ENCODE results near the gene HAUS7. TPM values are rescaled to one million over a fixed set of nuclear protein-coding genes. Genes with fewer than 3 reads are reported as not detected.

The HAUS7 gene
- polyA plus RNA-seq, 1 donor (not counting 4 experiments of a cell fraction or from before 2014, with no cell fraction given) = 13.8 TPM

- Histone ChIP-seq H3K27ac (ENCODE audit: control insufficient read depth, insufficient read depth, low read length) (no peak overlapping the region), H3K9me1 (ENCODE audit: control insufficient read depth, extremely low read depth, insufficient read depth, low read length) (no peaks in the 10 kb centered on the region), H2AFZ (ENCODE audit: control insufficient read depth, low read length) (no peak overlapping the region), H3K9me3 (ENCODE audit: control insufficient read depth, low read depth, low read length) (peaks cover 7% of the 10 kb centered on the region), H3K27me3 (ENCODE audit: control insufficient read depth, extremely low read depth, insufficient read depth, low read length) (peaks cover 29% of the 10 kb centered on the region), H3K4me3 (ENCODE audit: control insufficient read depth in 2 of 3, extremely low read depth in 1 of 3, insufficient read depth in 2 of 3, low read depth in 1 of 3, low read length in 3 of 3) (no peak overlapping the region), H4K20me1 (ENCODE audit: control insufficient read depth, extremely low read depth, insufficient read depth, low read length) (no peaks in the 10 kb centered on the region), H3K36me3 (ENCODE audit: control insufficient read depth in 2 of 2, extremely low read depth in 1 of 2, insufficient read depth in 2 of 2, low read length in 2 of 2) (no peaks in the 10 kb centered on the region), H3K4me2 (ENCODE audit: control insufficient read depth, extremely low read depth, insufficient read depth, low read depth, low read length) (no peak overlapping the region), H3K79me2 (ENCODE audit: control insufficient read depth, insufficient read depth, low read length) (no peaks in the 10 kb centered on the region), H3K4me1 (ENCODE audit: control insufficient read depth, extremely low read depth, insufficient read depth, low read length) (no peaks in the 10 kb centered on the region), H3K9ac (ENCODE audit: control insufficient read depth, extremely low read depth, insufficient read depth, low read length) (no peak overlapping the region)
- no peak for DNase-seq (ENCODE audit: low read depth, low spot score)
- TF ChIP-seq EZH2 (IDR thresholded peaks at IDR 0.05; ENCODE audit: low read length) = no peak
- no peak for TF ChIP-seq CTCF (optimal IDR thresholded peaks at IDR 0.05 in 1 of 3, IDR thresholded peaks at IDR 0.05 in 1 of 3, conservative IDR thresholded peaks at IDR 0.05 in 1 of 3; ENCODE audit: extremely low read depth in 1 of 3, insufficient read depth in 2 of 3, low read length in 3 of 3)
- FAIRE-seq = no peak
- dilution Hi-C loops (cut with MboI; ENCODE audit: extremely low pct_ligation_motif_present, low sequenced_read_pairs) = no loop called here
These were observed 42.1 kb upstream of the HAUS7 start for GRCh38 chrX:153512501-153512893.

DNA sequence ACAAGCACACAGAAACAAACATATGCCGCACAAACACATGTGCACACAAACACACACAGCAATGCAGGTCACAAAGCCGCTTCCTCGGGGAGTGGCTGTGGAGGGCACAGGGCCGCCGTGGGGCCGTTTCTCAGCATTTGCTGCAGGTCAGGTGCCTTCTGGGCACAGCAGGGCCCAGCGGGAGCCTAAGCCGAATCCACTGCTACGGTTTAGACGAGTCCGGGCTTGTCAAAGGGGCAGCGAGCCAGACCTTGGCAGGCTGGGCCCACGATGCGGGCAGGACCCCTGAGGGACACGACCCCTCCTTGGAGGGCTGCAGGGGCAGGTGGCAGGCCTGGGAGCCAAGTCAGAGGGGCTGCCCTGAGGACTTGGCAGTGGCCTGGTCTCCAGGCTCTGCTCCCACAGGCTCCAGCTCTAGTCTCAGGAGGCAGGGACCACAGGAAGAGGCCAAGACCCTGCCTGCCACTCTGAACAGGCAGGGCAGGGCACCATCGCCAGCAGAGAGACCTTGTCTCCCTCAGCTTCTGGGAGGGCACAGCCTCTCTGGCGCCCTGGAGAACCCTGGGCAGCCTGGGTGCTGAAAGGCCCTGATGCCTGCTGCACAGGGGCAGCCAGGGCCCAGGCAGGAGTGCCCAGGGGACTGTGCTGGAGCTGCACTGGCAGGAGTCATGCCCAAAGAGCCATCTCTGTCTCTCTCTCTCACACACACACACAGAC lies 41.6 kb upstream of the HAUS7 start:
- TF ChIP-seq CTCF (optimal IDR thresholded peaks at IDR 0.05 in 1 of 3, IDR thresholded peaks at IDR 0.05 in 1 of 3, conservative IDR thresholded peaks at IDR 0.05 in 1 of 3; ENCODE audit: extremely low read depth in 1 of 3, insufficient read depth in 2 of 3, low read length in 3 of 3) (no peak), EZH2 (IDR thresholded peaks at IDR 0.05; ENCODE audit: low read length) (no peak)
- Histone ChIP-seq H3K27me3 (ENCODE audit: control insufficient read depth, extremely low read depth, insufficient read depth, low read length) (peaks cover 26% of the 10 kb centered on the region), H3K79me2 (ENCODE audit: control insufficient read depth, insufficient read depth, low read length) (no peaks in the 10 kb centered on the region), H3K9me3 (ENCODE audit: control insufficient read depth, low read depth, low read length) (peaks cover 7% of the 10 kb centered on the region), H3K9ac (ENCODE audit: control insufficient read depth, extremely low read depth, insufficient read depth, low read length) (no peak overlapping the region), H2AFZ (ENCODE audit: control insufficient read depth, low read length) (no peak overlapping the region), H3K9me1 (ENCODE audit: control insufficient read depth, extremely low read depth, insufficient read depth, low read length) (no peaks in the 10 kb centered on the region), H4K20me1 (ENCODE audit: control insufficient read depth, extremely low read depth, insufficient read depth, low read length) (no peaks in the 10 kb centered on the region), H3K4me1 (ENCODE audit: control insufficient read depth, extremely low read depth, insufficient read depth, low read length) (no peaks in the 10 kb centered on the region), H3K27ac (ENCODE audit: control insufficient read depth, insufficient read depth, low read length) (no peak overlapping the region), H3K4me2 (ENCODE audit: control insufficient read depth, extremely low read depth, insufficient read depth, low read depth, low read length) (no peak overlapping the region), H3K36me3 (ENCODE audit: control insufficient read depth in 2 of 2, extremely low read depth in 1 of 2, insufficient read depth in 2 of 2, low read length in 2 of 2) (no peaks in the 10 kb centered on the region), H3K4me3 (ENCODE audit: control insufficient read depth in 2 of 3, extremely low read depth in 1 of 3, insufficient read depth in 2 of 3, low read depth in 1 of 3, low read length in 3 of 3) (no peak overlapping the region)
- no peak for FAIRE-seq
- dilution Hi-C loops (cut with MboI; ENCODE audit: extremely low pct_ligation_motif_present, low sequenced_read_pairs) = no loop called here
- DNase-seq (ENCODE audit: low read depth, low spot score) = no peak

Data from keratinocyte (primary cell).